Measurements from ENCODE around the gene ZNF514. TPM values are rescaled to one million over a fixed set of nuclear protein-coding genes. Genes with fewer than 3 reads are reported as not detected.
A peak's percentile ranks its signal among the peaks of the same experiment; 100 is the strongest.

Gene ZNF514
- total RNA-seq, 1 experiment from 2014 or later: 21.7 TPM

DNA sequence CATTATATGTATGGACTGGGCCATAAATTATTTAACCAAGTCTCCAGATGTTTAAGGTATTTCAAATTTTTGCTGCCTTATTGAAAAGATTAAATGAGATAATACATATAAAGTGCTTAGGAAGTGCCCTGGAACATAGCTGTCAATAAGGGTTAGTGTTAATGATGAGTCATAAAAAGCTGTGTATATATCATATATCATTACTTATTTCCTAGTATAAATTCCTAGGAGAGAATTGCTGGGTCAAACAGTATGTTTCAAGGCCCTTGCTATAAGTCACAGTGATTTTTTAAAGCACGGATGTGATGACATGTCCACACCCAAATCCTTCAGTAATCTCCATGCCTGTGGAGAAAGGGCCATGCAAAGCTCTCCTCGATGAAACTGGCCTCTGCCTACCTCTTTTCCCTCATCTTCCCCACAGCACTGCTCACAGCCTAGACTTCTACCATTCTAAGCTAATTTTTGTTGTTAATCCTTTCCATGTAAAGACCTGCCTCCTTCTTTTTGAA lies 14.4 kb upstream of the ZNF514 start:
- H3K4me3 ChIP-seq: no peak overlapping the region
- H3K9me2 ChIP-seq (ENCODE audit: insufficient read depth): no peaks in the 10 kb centered on the region
- intact Hi-C loops (cut with micrococcal nuclease; ENCODE audit: unreplicated experiment): no loop called here
- H3K4me1 ChIP-seq (replicated peaks; ENCODE audit: insufficient read depth): no peaks in the 10 kb centered on the region
- H3K9me3 ChIP-seq (ENCODE audit: insufficient read depth, low read depth): no peaks in the 10 kb centered on the region
- CTCF ChIA-PET: no interaction called here
- 0 out of 2 replicates have a peak, but pooled peaks cover 13% of the 10 kb centered on the region for H3K36me3 ChIP-seq (ENCODE audit: low read depth)
- TF ChIP-seq EZH2 (IDR thresholded peaks at IDR 0.05; ENCODE audit: low read depth) (no peak), CTCF (conservative IDR thresholded peaks at IDR 0.05) (no peak)
- no peaks in the 10 kb centered on the region for H3K79me2 ChIP-seq (ENCODE audit: low read depth)
- H3K4me2 ChIP-seq: no peak overlapping the region
- H4K20me1 ChIP-seq (ENCODE audit: insufficient read depth): no peaks in the 10 kb centered on the region
- H2AFZ ChIP-seq: no peak overlapping the region
- H3K27ac ChIP-seq: no peak overlapping the region
- POLR2A ChIA-PET (ENCODE audit: unreplicated experiment): interaction anchor here (0.6 kb wide), 1 partner anchor 1237 kb away, joined by 9 read pairs; no protein-coding TSS in a partner anchor
- H3F3A ChIP-seq (ENCODE audit: insufficient read depth, low read depth): no peaks in the 10 kb centered on the region
- no peak for DNase-seq
- BruUV-seq (replicated peaks): no TSS peak
- no peaks in the 10 kb centered on the region for H3K27me3 ChIP-seq (ENCODE audit: insufficient read depth, low read depth)

DNA sequence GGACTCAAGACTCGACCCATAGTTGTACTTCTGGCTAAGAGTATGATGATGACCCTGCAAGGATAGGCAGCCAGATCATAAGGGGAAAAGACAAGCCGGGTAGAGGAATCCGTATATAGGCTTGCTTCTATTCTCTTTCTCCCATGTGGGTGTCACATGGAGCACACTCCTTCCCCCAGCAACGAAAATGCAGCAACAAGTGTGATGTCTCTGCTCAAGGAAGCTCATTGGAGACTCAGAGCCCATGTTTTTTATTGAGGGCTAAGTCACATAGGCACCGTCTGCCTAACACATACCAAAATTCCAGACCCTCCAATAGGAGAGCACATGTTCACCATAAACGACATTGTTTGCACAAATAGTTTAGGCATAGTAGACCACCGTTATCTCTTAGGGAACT lies 12.3 kb upstream of the ZNF514 start:
- Histone ChIP-seq H3K27me3 (ENCODE audit: insufficient read depth, low read depth) (no peaks in the 10 kb centered on the region), H2AFZ (no peak overlapping the region), H3K4me1 (replicated peaks; ENCODE audit: insufficient read depth) (0 out of 2 replicates have a peak, but pooled peaks cover under 1% of the 10 kb centered on the region), H3K9me3 (ENCODE audit: insufficient read depth, low read depth) (no peaks in the 10 kb centered on the region), H3K27ac (no peak overlapping the region), H3K4me3 (no peak overlapping the region), H3F3A (ENCODE audit: insufficient read depth, low read depth) (no peaks in the 10 kb centered on the region), H3K9me2 (ENCODE audit: insufficient read depth) (no peaks in the 10 kb centered on the region), H3K4me2 (no peak overlapping the region), H3K79me2 (ENCODE audit: low read depth) (peaks cover under 1% of the 10 kb centered on the region; the same call in 1 of the 2 replicates), H4K20me1 (ENCODE audit: insufficient read depth) (no peaks in the 10 kb centered on the region), H3K36me3 (ENCODE audit: low read depth) (0 out of 2 replicates have a peak, but pooled peaks cover 1% of the 10 kb centered on the region)
- POLR2A ChIA-PET (ENCODE audit: unreplicated experiment): no interaction called here
- BruUV-seq (replicated peaks): no TSS peak
- intact Hi-C loops (cut with micrococcal nuclease; ENCODE audit: unreplicated experiment): no loop called here
- CTCF ChIA-PET: no interaction called here
- no peak for DNase-seq
- TF ChIP-seq EZH2 (IDR thresholded peaks at IDR 0.05; ENCODE audit: low read depth): no peak
- TF ChIP-seq CTCF (conservative IDR thresholded peaks at IDR 0.05): no peak

GRCh38 chr2:95166065-95166763 lies 6.6 kb upstream of the ZNF514 start:
- POLR2A ChIA-PET (ENCODE audit: unreplicated experiment): interaction anchor here (0.6 kb wide), 2 partner anchors 44 to 127 kb away, joined by 3 read pairs; no protein-coding TSS in a partner anchor
- peaks cover 5% of the 10 kb centered on the region; the same call in 1 of the 2 replicates for H3F3A ChIP-seq (ENCODE audit: insufficient read depth, low read depth)
- H3K27me3 ChIP-seq (ENCODE audit: insufficient read depth, low read depth): no peaks in the 10 kb centered on the region
- CTCF ChIA-PET: no interaction called here
- H4K20me1 ChIP-seq (ENCODE audit: insufficient read depth): no peaks in the 10 kb centered on the region
- H3K4me2 ChIP-seq: peak overlapping the region; percentile 88
- peaks cover 20% of the 10 kb centered on the region for H3K79me2 ChIP-seq (ENCODE audit: low read depth)
- H3K9me3 ChIP-seq (ENCODE audit: insufficient read depth, low read depth): no peaks in the 10 kb centered on the region
- H3K9me2 ChIP-seq (ENCODE audit: insufficient read depth): no peaks in the 10 kb centered on the region
- DNase-seq: no peak
- H3K4me1 ChIP-seq (replicated peaks; ENCODE audit: insufficient read depth): peaks cover 17% of the 10 kb centered on the region
- TSS peak; percentile 85 for BruUV-seq (replicated peaks)
- no peaks in the 10 kb centered on the region for H3K36me3 ChIP-seq (ENCODE audit: low read depth)
- peak overlapping the region; percentile 90 for H2AFZ ChIP-seq
- no peak overlapping the region for H3K27ac ChIP-seq
- intact Hi-C loops (cut with micrococcal nuclease; ENCODE audit: unreplicated experiment): no loop called here
- peak overlapping the region; percentile 65 for H3K4me3 ChIP-seq
- TF ChIP-seq CTCF (conservative IDR thresholded peaks at IDR 0.05) (no peak), EZH2 (IDR thresholded peaks at IDR 0.05; ENCODE audit: low read depth) (no peak)
